ENCODE measurements around the gene HS3ST5.
"Not testable (repeated sequence)": the region's sequence is repeated elsewhere in the genome, so short reads cannot be mapped to it uniquely, and the experiment has no call there.

The HS3ST5 gene

GRCh38 chr6:114042267-114043016 lies 300.4 kb downstream of the HS3ST5 start:
- Histone ChIP-seq H3K36me3 (ENCODE audit: insufficient read depth, low read length) (no peaks in the 10 kb centered on the region), H3K9ac (ENCODE audit: insufficient read length) (no peak overlapping the region), H3K4me3 (no peak overlapping the region), H3K9me3 (ENCODE audit: low read depth, low read length) (no peaks in the 10 kb centered on the region), H3K27ac (no peak overlapping the region)
- TF ChIP-seq POLR2AphosphoS5 (IDR thresholded peaks at IDR 0.05; ENCODE audit: borderline replicate concordance, low read depth, low read length) (no peak), FOXP2 (optimal IDR thresholded peaks at IDR 0.05; ENCODE audit: control extremely low read depth, extremely low read length, insufficient read depth) (no peak), EZH2 (IDR thresholded peaks at IDR 0.05) (no peak)
- no peak for DNase-seq (ENCODE audit: low read depth, low spot score)

GRCh38 chr6:114040871-114041270 lies 302.0 kb downstream of the HS3ST5 start:
- no peaks in the 10 kb centered on the region for H3K36me3 ChIP-seq (ENCODE audit: insufficient read depth, low read length)
- H3K27ac ChIP-seq = peak overlapping the region; percentile 12; the same call in 1 of the 2 replicates
- TF ChIP-seq FOXP2 (optimal IDR thresholded peaks at IDR 0.05; ENCODE audit: control extremely low read depth, extremely low read length, insufficient read depth) = no peak
- TF ChIP-seq POLR2AphosphoS5 (IDR thresholded peaks at IDR 0.05; ENCODE audit: borderline replicate concordance, low read depth, low read length) = no peak
- no peak for TF ChIP-seq EZH2 (IDR thresholded peaks at IDR 0.05)
- peak; percentile 39 for DNase-seq (ENCODE audit: low read depth, low spot score)
- H3K4me3 ChIP-seq = no peak overlapping the region
- H3K9me3 ChIP-seq (ENCODE audit: low read depth, low read length) = no peaks in the 10 kb centered on the region
- no peak overlapping the region for H3K9ac ChIP-seq (ENCODE audit: insufficient read length)

GRCh38 chr6:114039841-114040240 lies 303.0 kb downstream of the HS3ST5 start:
- no peak overlapping the region for H3K27ac ChIP-seq
- H3K4me3 ChIP-seq = no peak overlapping the region
- no peak for DNase-seq (ENCODE audit: low read depth, low spot score)
- no peaks in the 10 kb centered on the region for H3K36me3 ChIP-seq (ENCODE audit: insufficient read depth, low read length)
- no peak for TF ChIP-seq EZH2 (IDR thresholded peaks at IDR 0.05)
- TF ChIP-seq POLR2AphosphoS5 (IDR thresholded peaks at IDR 0.05; ENCODE audit: borderline replicate concordance, low read depth, low read length) = no peak
- no peak for TF ChIP-seq FOXP2 (optimal IDR thresholded peaks at IDR 0.05; ENCODE audit: control extremely low read depth, extremely low read length, insufficient read depth)
- H3K9ac ChIP-seq (ENCODE audit: insufficient read length) = no peak overlapping the region
- no peaks in the 10 kb centered on the region for H3K9me3 ChIP-seq (ENCODE audit: low read depth, low read length)

- no peak overlapping the region for H3K27ac ChIP-seq
- H3K4me3 ChIP-seq = no peak overlapping the region
- no peak for DNase-seq (ENCODE audit: low read depth, low spot score)
- no peaks in the 10 kb centered on the region for H3K9me3 ChIP-seq (ENCODE audit: low read depth, low read length)
- no peaks in the 10 kb centered on the region for H3K36me3 ChIP-seq (ENCODE audit: insufficient read depth, low read length)
- no peak overlapping the region for H3K9ac ChIP-seq (ENCODE audit: insufficient read length)
- TF ChIP-seq POLR2AphosphoS5 (IDR thresholded peaks at IDR 0.05; ENCODE audit: borderline replicate concordance, low read depth, low read length) = no peak
- no peak for TF ChIP-seq EZH2 (IDR thresholded peaks at IDR 0.05)
- TF ChIP-seq FOXP2 (optimal IDR thresholded peaks at IDR 0.05; ENCODE audit: control extremely low read depth, extremely low read length, insufficient read depth) = no peak
Measured at GRCh38 chr6:114033606-114034005, 309.2 kb downstream of the HS3ST5 start.

- TF ChIP-seq POLR2AphosphoS5 (IDR thresholded peaks at IDR 0.05; ENCODE audit: borderline replicate concordance, low read depth, low read length) = no peak
- TF ChIP-seq FOXP2 (optimal IDR thresholded peaks at IDR 0.05; ENCODE audit: control extremely low read depth, extremely low read length, insufficient read depth) = no peak
- no peak for TF ChIP-seq EZH2 (IDR thresholded peaks at IDR 0.05)
- Histone ChIP-seq H3K36me3 (ENCODE audit: insufficient read depth, low read length) (no peaks in the 10 kb centered on the region), H3K27ac (no peak overlapping the region), H3K9ac (ENCODE audit: insufficient read length) (no peak overlapping the region), H3K4me3 (no peak overlapping the region), H3K9me3 (ENCODE audit: low read depth, low read length) (no peaks in the 10 kb centered on the region)
- no peak for DNase-seq (ENCODE audit: low read depth, low spot score)
Measured at GRCh38 chr6:114032721-114033120, 310.1 kb downstream of the HS3ST5 start.

GRCh38 chr6:114030767-114031166 lies 312.1 kb downstream of the HS3ST5 start:
- no peak overlapping the region for H3K9ac ChIP-seq (ENCODE audit: insufficient read length)
- no peaks in the 10 kb centered on the region for H3K9me3 ChIP-seq (ENCODE audit: low read depth, low read length)
- no peak overlapping the region for H3K4me3 ChIP-seq
- DNase-seq (ENCODE audit: low read depth, low spot score) = no peak
- no peak overlapping the region for H3K27ac ChIP-seq
- TF ChIP-seq FOXP2 (optimal IDR thresholded peaks at IDR 0.05; ENCODE audit: control extremely low read depth, extremely low read length, insufficient read depth) = no peak
- no peak for TF ChIP-seq EZH2 (IDR thresholded peaks at IDR 0.05)
- TF ChIP-seq POLR2AphosphoS5 (IDR thresholded peaks at IDR 0.05; ENCODE audit: borderline replicate concordance, low read depth, low read length) = no peak
- H3K36me3 ChIP-seq (ENCODE audit: insufficient read depth, low read length) = no peaks in the 10 kb centered on the region

- no peak for DNase-seq (ENCODE audit: low read depth, low spot score)
- Histone ChIP-seq H3K9ac (ENCODE audit: insufficient read length) (no peak overlapping the region), H3K36me3 (ENCODE audit: insufficient read depth, low read length) (no peaks in the 10 kb centered on the region), H3K27ac (no peak overlapping the region), H3K4me3 (no peak overlapping the region), H3K9me3 (ENCODE audit: low read depth, low read length) (no peaks in the 10 kb centered on the region)
- TF ChIP-seq POLR2AphosphoS5 (IDR thresholded peaks at IDR 0.05; ENCODE audit: borderline replicate concordance, low read depth, low read length) (no peak), FOXP2 (optimal IDR thresholded peaks at IDR 0.05; ENCODE audit: control extremely low read depth, extremely low read length, insufficient read depth) (no peak), EZH2 (IDR thresholded peaks at IDR 0.05) (no peak)
Measured at GRCh38 chr6:114024746-114025145, 318.1 kb downstream of the HS3ST5 start.

GRCh38 chr6:114020196-114020595 lies 322.6 kb downstream of the HS3ST5 start:
- Histone ChIP-seq H3K4me3 (no peak overlapping the region), H3K9ac (ENCODE audit: insufficient read length) (no peak overlapping the region), H3K36me3 (ENCODE audit: insufficient read depth, low read length) (no peaks in the 10 kb centered on the region), H3K9me3 (ENCODE audit: low read depth, low read length) (no peaks in the 10 kb centered on the region), H3K27ac (no peak overlapping the region)
- TF ChIP-seq FOXP2 (optimal IDR thresholded peaks at IDR 0.05; ENCODE audit: control extremely low read depth, extremely low read length, insufficient read depth) (no peak), EZH2 (IDR thresholded peaks at IDR 0.05) (no peak), POLR2AphosphoS5 (IDR thresholded peaks at IDR 0.05; ENCODE audit: borderline replicate concordance, low read depth, low read length) (no peak)
- no peak for DNase-seq (ENCODE audit: low read depth, low spot score)

- H3K36me3 ChIP-seq (ENCODE audit: insufficient read depth, low read length); DNase-seq (ENCODE audit: low read depth, low spot score); H3K27ac ChIP-seq: not testable (repeated sequence)
Measured at GRCh38 chr6:114017146-114017545, 325.7 kb downstream of the HS3ST5 start.

GRCh38 chr6:114014106-114014505 lies 328.7 kb downstream of the HS3ST5 start:
- DNase-seq (ENCODE audit: low read depth, low spot score); H3K4me3 ChIP-seq; H3K9ac ChIP-seq (ENCODE audit: insufficient read length); H3K27ac ChIP-seq; H3K36me3 ChIP-seq (ENCODE audit: insufficient read depth, low read length); H3K9me3 ChIP-seq (ENCODE audit: low read depth, low read length): not testable (repeated sequence)

More at GRCh38 chr6:114017146-114017545, 325.7 kb downstream of the HS3ST5 start:
- H3K9ac ChIP-seq (ENCODE audit: insufficient read length); H3K4me3 ChIP-seq; H3K9me3 ChIP-seq (ENCODE audit: low read depth, low read length): not testable (repeated sequence)

GRCh38 chr6:114011486-114011885 lies 331.3 kb downstream of the HS3ST5 start:
- H3K9ac ChIP-seq (ENCODE audit: insufficient read length); H3K4me3 ChIP-seq; H3K9me3 ChIP-seq (ENCODE audit: low read depth, low read length); H3K36me3 ChIP-seq (ENCODE audit: insufficient read depth, low read length); DNase-seq (ENCODE audit: low read depth, low spot score); H3K27ac ChIP-seq: not testable (repeated sequence)
